Activated naive CD8-positive, alpha-beta T cell treated with anti-CD3 and anti-CD28 coated beads, Interleukin-2, amount 50 U/mL, for 24 hours (primary cell): ENCODE data around the gene VAPB.

Source experiments
- ATAC-seq: fragments of 150-1000 bp; cut with Tn5 transposase; one replicate; pipeline ENCODE4 v1.10.0; 2021
- DNase-seq: peaks from one replicate; pipeline ENCODE4 v3.0.0; 2021
- H3K27ac Mint-ChIP-seq: one replicate; pipeline ENCODE4 v1.8.0; 2021; ENCODE audit warnings: mild to moderate bottlenecking, mixed read lengths
- H3K27me3 Mint-ChIP-seq: one replicate; pipeline ENCODE4 v1.8.0; 2021; ENCODE audit warnings: mixed read lengths
- H3K36me3 Mint-ChIP-seq: one replicate; pipeline ENCODE4 v1.8.0; 2021; ENCODE audit warnings: low read depth, mixed read lengths
- H3K4me1 Mint-ChIP-seq: one replicate; pipeline ENCODE4 v1.8.0; 2021; ENCODE audit warnings: mixed read lengths
- H3K4me3 Mint-ChIP-seq: one replicate; pipeline ENCODE4 v1.8.0; 2021; ENCODE audit warnings: mild to moderate bottlenecking, moderate library complexity, mixed read lengths
- H3K9me3 Mint-ChIP-seq: one replicate; pipeline ENCODE4 v1.8.0; 2021; ENCODE audit warnings: mixed read lengths

VAPB gene

GRCh38 chr20:58497724-58498469 is 108.9 kb downstream of the VAPB start:
- H3K36me3 Mint-ChIP-seq, result no peaks in the 10 kb centered on the region

DNA sequence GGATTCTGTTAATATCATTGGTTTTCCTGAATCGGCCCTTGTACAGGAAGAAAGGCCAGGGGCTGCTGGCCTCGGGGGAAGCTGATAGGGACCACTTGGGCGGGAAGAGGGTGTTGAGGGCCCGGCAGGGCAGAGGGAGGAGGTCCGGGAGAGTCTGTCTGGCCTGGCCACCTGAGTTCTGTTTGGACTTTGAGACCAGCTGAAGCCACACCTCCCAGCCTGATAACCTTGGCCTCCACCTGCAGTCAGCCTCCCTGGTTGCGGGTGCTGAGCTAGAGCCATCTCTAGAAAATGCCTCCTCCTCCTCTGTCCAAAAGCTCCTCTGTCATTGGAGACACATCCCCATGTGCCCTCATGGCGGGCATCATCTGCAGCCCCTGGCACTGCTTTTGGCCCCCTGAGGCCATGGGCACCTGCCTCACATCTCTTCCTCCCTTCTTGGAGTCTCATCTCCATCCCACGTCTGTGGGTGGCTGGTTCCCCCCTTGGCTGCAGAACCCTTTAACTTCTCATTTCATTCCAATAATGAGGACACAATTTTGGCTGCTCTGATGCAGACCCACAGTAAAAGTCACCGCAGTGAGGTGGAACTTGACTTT is 109.5 kb downstream of the VAPB start:
- H3K27me3 Mint-ChIP-seq, result peaks cover 4% of the 10 kb centered on the region
- no peak overlapping the region for H3K27ac Mint-ChIP-seq
- DNase-seq (no peak), ATAC-seq (no peak)
- no peaks in the 10 kb centered on the region for H3K4me1 Mint-ChIP-seq
- no peaks in the 10 kb centered on the region for H3K36me3 Mint-ChIP-seq
- no peaks in the 10 kb centered on the region for H3K9me3 Mint-ChIP-seq
- H3K4me3 Mint-ChIP-seq, result no peak overlapping the region

More at GRCh38 chr20:58497724-58498469, 108.9 kb downstream of the VAPB start:
- H3K27me3 Mint-ChIP-seq, result peaks cover 4% of the 10 kb centered on the region
- H3K27ac Mint-ChIP-seq, result no peak overlapping the region
- no peaks in the 10 kb centered on the region for H3K4me1 Mint-ChIP-seq
- no peaks in the 10 kb centered on the region for H3K9me3 Mint-ChIP-seq
- ATAC-seq, result no peak
- no peak for DNase-seq
- no peak overlapping the region for H3K4me3 Mint-ChIP-seq

- ATAC-seq, result no peak
- H3K27ac Mint-ChIP-seq, result no peak overlapping the region
- no peaks in the 10 kb centered on the region for H3K4me1 Mint-ChIP-seq
- H3K27me3 Mint-ChIP-seq, result peaks cover 4% of the 10 kb centered on the region
- peaks cover 2% of the 10 kb centered on the region for H3K36me3 Mint-ChIP-seq
- no peak for DNase-seq
- no peak overlapping the region for H3K4me3 Mint-ChIP-seq
- H3K9me3 Mint-ChIP-seq, result peaks cover 4% of the 10 kb centered on the region
These were observed 111.2 kb downstream of the VAPB start for GRCh38 chr20:58500256-58500655.
